NCI-H2196 treated with DMSO at 0.1 percent for 48 hours (cell line): Measurements from ENCODE around the gene TMCC1.
A peak's percentile ranks its signal among the peaks of the same experiment; 100 is the strongest.

Experiments
- DNase-seq: peaks from one replicate; lab custom pipeline; 2025; ENCODE audit not compliant: unreplicated experiment; lab: John Stamatoyannopoulos, UW

TMCC1 gene

DNA sequence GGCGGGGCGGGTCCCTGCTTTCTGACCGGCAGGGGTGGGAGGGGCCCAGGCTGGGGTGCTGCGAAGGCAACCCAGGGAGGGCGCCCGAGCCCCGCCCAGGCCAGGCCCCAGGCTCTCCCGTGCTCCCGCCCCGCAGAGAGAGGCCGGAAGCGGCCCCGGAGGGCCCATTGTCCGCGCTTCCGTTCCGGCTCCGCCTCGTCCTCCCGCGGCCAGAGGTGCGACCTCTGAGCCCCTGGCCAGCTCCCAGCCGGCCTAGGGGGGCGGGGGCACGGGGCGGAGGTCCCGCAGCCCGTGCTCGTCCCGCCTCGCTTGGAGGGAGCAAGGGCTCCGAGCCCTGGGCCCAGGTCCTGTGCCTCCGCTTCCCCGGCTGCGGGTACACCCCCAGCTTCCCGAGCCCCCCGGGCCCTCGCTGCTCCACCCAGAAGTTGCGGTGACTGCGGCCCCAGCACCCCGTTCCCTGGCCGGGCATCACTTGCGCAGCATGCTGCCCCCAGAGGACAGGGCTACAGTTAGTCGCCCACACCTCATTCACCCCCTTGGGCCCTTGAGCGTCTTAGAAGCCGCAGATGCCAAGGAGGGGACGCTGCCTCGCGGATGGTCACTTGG, 266.7 kb downstream of the TMCC1 start:
- peak; percentile 95 for DNase-seq

DNA sequence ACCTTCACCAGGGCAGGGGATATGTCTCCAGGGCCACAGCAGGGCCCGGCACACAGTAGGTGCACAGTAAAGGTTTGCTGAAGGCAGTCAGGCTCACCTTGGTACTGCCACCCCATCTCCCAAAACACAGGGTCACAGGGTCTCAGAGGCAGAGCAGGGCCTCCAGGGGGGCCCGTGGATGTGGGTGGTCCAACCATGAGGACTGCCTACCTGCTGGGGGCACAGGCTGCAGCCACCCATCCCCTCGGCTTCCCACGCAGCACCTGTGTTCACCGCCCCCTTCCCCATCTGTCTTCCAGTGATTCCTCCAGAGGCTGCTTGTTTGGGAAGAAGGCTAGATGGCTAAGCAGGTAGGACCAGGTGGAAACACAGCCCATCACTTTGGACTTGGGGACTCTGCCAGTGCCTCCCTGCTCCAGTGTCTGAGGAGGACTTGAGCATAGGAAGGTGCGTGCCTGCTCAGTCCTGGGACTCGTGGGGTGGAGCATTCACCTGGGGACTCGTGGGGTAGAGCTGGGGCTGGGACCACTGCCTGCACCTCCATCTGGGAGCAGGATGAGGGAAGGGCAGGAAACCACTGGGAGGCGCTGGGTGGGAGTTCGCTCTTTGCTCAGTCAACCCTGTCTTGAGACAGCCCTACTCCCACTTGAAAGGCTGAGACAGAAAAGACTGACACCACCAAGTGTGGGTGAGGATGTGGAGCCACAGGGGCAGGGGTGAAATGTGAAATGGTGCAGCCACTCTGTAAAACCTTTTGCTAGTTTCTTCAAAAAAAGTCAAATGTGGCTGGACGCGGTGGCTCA, 268.2 kb downstream of the TMCC1 start:
- DNase-seq: no peak

DNA sequence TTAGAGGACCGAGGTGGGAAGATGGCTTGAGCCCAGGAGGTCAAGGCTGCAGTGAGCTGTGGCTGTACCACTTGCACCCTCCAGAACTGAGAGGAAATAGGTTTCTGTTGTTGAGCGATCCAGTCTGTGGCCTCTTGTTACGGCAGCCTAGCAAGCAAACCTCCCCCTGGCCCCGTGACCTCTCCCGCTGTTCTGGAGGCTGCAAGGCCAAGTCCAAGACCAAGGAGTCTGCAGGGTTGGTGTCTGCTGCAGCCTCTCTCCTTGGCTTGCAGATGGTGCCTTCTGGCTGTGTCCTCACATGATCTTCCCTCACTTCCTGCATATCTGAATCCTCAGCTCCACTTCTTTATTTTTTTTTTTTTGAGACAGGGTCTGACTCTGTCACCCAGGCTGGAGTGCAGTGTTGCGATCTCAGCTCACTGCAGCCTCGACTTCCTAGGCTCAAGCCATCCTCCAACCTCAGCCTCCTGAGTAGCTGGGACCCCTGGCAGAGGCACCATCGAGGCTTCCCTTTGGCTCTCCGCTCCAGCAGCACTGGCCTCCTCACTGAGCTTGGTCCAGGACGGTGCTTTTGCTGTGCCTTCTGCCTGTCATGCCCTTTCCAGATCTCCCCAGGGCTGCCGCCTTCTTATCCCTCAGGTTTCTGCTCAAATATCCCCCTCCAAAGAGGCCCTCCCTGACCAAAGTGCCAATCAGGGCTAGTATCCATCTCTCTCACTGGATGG, 269.0 kb downstream of the TMCC1 start:
- DNase-seq: no peak

DNA sequence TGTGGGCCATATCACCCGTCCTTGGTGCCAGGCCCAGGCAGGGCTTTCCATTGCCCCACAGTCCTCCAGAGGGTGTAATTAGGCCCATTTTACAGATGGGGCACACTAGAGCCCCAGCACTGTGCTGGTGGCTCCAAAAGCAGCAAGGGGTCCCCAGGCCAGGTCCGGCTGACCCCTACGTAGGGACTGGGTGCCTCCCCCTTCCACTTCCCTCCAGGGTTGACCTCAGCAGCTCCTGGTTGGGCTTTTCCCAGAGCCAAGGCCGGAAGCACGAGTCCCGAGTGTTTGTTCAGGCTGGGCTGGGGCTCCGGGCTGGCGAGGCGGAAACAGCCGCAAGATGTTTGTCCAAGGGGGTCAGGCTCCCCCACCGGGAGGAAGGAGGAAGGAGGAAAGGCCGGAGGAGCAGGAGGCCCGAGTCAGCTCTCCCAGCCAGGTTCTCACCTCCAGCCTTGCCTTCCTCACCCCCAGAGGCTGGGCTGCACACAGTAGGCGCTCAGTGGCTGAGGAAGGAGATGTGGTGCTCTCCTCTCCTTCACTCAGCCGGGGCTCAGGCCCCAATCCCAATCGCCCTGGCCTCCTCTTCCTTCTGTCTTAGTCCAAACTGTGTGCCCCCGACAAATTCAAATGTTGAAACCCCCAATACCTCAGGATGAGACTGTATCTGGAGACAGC, 269.9 kb downstream of the TMCC1 start:
- DNase-seq: no peak

DNA sequence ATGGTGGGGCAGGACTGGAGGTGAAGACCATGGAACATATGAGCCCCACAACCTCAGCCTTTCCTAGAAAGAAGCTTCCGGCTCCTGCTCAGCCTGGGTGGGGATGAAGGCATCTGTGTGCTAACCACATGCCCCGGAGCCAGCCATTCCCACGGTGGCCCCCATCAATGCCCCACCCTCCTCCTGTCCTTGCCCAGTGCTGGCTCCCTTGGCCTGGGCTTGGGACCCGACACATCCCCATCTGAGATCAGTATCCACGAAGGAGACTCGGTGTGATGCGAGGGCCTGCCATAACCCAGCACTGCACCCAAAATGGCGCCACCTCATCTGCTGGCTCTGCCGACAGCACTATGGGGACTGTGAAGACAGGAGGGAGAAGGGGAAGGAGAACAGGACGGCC, 270.6 kb downstream of the TMCC1 start:
- no peak for DNase-seq

DNA sequence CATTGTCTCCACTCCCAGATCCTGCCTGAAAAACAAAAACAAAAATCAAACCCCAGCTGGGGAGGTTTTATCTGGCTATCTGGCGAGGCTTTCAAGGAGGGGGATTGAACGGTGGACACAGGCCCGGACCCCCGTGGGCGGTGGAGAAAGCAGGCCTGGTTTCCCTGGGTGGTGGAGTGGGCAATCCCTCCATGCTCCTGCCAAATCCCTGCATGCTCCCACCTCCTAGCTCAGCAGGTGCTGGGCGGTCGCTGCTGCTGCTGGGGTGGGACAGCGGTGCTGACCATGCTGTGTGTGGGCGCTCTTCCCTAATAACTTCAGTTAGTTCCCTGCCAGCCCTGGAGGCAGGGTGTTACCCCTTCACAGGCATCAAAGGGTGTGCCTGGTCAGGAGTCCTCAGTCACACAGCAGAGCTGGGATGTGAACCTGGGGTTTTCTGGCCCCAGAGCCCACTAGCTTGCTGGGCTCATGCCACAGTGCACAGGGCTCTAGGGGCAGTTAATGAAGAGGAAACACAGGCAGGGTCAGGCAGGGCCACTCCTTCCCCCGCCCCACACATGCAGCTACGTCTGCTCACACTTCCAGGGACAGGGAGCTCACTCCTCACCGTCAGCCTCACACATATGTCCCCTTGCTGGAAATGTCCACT, 271.2 kb downstream of the TMCC1 start:
- DNase-seq: no peak

DNA sequence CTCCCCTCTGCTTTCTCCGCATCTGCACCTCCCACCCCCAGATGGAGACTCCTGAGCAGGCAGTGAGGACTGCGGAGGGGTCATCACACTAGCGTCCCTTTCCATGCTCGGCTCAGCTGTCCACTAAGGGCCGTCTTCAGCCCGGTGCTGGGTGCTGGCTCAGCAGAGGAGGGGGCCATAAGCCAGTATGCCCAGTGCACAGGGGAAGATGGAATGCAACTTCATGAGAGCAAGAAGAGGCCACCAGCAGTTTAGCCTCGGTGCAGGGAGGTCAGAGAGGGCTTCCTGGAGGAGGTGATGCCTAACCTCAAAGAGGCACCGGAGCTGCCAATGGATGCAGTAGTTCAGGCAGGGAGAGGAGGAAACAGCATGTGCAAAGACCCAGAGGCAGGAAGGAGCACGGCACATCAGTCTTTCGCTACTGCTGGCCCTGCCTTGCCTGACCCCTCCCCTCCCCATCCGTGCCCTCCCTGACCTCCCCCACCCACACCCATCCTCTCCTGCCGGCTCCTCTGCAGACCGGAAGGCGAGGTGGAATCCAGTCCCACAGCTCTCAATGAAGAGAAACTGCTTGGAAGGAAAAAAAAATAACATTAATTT, 271.8 kb downstream of the TMCC1 start:
- DNase-seq: no peak

DNA sequence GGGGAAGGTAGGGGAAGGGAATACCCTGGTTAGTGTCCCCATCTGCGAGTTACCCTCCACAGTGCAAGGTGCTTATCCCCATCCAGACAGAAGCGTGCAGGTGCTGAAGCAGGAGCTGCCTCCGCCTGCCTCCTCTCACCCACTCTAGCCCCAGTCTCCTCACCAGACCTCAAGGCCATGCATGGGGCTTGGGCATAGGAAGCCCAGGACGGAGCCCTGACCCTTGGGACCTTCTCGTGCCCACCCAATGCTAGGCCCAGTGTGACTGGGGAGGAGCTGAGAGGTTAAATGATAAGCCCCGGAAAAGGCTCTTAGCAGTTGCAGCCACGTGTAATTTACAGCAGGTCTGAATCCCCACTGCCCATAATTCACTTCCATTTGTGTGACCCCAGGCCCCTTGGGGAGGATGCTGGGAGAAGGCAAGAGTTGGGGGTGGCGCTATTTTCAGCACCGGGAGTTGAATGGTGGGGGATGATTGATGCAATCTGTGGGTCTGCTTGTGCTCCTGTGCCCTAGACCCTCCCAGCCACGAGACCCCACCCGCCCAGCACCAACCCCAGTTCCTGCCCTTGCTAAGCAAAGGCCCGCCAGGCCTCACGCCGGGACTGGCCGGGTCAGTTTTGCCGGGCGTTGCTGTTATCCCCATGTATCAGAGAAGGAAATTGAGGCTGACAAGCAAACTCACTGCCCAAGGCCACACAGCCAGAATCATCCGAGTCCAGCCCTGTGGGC, 272.5 kb downstream of the TMCC1 start:
- DNase-seq: no peak

DNA sequence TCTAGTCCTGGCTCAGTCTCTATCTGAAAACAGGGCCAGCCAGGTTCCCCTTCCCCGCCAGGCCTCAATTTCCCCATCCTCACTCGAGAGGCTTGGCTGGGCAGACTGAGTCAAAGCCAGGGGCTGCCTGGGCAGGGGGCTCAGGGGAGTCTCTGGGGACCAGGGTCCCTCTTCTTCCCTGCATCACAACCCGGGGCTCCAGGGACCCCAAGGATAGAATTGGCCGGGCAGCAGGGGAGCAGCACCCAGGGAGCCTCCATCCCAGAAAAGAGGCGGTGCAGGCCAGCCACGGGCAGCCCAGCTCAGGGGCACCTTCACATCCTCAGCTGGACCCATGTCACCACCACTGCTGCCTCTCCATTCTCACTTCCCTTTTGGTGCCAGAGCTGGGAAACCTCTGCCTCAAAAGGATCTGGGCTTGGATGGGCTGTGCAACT, 273.8 kb downstream of the TMCC1 start:
- no peak for DNase-seq

DNA sequence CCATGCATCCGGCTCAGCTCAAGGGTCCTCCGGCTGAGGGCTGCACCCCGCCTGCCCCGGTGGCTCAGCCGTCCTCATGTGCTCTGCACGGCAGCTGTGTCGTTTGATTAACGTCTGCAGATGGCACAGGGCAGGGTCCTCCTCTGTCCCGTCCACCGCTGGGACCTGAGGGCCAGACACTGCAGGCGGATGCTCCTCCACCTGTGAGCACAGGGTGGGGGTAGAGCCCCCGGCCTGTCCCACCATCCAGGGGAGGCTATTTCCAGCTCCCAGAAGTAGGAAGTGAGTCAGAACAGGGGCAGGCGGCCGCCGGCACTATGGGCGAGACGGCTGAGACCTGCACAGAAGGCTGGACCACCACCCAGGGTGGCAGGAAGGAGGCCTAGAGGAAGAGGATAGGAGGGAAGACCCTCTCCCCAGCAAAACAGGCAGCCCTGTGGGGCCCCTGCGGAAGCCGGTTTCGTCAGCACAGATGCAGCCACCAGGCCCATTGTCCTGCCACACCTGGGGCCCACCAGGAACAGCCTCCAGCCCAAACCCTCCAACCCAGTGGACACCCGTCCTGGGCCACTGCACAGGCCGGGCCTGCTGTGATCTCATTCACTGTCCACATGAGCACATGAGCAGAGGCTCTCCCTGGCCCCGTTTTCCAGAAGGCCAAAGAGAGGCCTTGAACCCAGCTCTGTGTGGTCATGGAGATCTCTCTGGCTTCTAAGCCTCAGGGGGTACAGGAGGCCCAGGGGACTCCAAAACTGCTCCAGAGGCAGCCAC, 274.4 kb downstream of the TMCC1 start:
- no peak for DNase-seq

DNA sequence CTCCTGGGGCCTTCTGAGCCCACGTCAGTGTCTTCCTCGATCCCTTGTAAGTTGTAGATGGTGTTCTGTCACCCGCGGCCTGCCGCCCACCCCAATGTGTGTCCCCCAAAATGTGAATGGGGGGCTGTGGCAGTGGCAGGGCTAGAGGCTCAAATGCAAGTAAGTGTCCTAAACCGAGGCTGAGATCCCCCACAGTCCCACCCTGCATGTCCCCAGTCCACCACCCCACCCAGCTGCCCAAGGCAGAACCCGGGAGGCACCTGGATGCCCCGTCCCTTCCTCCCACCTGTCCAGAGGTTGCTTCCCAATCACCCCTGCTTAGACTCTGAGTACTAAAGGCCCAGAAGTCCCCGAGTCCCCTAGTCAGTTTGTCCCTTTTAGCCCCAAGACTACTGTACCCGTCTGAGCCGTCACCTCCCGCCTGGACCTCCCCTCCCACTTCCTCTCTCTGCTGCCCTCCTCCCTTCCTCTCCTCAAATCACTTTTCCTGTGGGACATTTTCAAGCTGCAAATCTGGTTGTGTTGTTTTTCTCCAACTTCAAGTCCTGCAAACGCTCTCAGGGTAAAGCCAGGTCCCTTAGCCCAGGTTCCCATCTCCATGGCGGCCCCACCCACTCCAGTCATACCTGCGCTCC, 275.2 kb downstream of the TMCC1 start:
- DNase-seq: no peak

DNA sequence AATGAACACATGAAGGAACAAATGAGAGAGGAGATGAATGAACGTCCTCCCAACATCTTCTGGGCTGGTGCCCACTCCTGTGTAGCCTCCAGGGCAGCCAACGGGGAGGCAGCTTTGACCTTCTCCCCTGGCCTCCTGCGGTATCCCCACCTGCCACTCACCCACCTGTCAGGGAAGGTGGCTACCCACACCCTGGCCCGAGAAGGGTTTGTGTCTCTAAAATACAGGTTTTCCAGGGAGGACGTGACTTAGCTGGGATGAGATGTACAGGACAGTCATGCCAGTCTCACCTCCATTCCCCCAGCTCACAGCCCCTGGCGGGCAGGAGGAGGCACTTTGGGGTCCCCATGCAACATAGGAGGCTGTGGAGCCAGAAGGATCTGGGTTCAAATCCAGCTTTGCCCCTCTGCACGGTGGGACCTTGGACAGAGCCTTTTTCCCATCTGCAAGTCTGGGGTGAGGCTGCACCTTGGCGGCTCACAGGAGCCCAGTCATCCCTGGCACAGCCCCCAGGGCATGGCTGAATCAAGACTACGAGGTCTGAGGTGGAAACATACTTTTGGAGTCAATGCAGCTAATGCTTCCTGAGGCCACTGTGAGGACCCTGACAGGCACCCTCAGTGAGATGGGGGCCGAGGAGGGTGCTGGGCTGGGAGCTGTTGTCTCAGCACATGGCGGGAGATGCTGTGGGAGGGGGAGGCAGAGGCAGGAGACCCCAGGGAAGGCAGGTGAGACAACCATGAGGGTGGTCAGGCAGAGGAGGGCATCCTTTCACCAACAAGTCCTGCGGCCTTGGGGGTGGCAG, 275.9 kb downstream of the TMCC1 start:
- no peak for DNase-seq

DNA sequence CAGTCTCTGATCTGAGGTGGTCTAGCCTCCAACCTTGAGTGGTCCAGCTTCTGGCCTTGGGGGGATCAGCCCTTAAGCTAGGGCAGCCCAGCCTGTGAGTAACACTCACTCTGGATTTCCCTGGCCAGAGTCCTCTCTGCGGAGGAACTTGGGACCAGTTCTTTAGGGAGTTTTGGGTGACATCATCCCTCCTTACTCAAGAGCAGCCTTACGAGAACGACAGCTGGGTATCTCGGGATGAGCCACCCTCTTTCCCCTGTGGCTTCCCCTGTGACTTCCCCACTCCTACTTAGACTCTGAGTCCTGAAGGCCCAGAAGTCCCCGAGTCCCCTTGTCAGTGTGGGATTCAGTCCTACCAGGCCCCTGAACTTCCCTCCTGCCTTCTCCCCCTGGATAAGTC, 276.8 kb downstream of the TMCC1 start:
- DNase-seq: no peak

DNA sequence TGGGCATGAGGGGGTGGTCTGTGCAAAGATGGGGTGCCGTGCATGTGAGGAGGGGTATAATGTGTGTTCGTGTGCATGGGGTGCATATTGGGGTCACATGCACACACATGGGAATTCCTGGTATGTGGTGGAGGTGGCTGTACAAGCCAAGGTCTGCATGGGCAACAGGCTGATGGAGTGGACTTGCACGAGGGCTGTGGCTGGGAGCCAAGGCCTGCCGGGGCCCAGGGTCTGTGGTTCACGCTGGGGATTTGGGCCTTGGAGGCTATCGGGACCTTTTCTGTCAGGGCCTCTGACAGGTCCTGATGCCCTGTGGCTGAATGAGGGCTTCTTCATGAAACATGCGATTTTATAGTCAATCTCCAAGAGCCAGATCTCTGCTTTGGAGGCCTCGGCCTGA, 277.2 kb downstream of the TMCC1 start:
- DNase-seq: no peak

DNA sequence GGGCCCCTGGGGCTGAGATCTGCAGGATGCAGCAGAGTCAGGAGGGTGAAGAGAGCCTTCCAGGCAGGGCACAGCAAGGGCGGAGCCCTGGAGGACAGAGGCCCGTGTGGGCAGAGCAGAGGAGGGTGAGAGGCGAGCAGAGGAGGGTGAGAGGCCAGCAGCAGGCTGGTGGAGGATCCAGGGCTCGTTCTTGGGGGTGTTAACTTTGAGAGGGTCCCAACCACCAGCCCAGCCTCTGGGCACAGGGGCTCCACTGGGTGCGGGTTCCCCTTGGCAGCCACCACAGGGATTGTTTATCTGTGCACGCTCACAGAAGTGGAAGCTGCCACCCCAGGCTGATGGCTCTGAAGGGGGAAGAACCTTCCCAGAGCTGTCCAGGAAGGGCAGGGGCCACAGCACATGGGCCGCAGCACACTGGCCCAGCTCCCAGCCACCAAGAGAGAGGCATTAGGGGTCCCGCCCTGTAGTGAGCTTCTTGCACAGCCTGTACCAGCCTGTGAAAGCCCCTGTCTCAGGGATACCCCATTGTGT, 277.7 kb downstream of the TMCC1 start:
- no peak for DNase-seq

DNA sequence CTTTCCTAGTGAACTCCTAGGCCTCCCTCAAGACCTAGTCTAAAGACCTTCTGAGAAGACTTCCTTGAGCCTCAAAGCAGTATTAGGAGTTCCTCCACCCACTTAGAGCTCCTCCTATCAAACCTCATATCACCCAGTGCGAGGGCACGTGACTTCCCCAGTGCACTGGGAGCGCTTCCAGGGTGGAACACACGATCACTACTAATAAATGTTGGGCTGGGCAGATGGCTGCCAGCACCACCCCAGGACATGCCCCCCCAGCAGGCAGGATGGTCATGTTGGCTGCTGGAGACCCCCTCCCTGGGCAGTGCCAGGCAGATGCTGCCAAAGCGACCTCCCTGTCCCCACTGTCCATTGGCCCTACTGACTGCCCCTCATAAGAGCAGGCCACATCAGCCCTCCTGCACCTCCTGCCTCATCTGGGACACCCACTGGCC, 278.6 kb downstream of the TMCC1 start:
- no peak for DNase-seq

DNA sequence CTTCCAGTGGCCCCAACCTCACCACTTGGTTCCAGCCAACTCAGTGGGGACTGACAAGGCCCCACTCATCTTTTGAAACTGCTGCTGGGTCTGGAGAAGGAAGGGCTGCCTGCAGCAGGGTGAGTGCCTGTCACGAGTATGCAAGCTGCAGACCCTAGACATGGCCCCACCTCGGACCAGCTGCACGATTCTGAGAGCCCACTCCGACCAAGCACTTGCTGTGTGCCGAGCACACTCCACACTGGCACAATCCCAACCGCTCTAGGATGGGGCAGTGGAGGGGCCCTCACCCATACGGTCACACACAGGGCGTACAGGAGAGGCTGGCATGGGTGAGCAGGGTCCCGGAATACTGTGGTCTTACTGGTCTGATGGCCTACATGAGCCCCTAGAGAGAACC, 279.1 kb downstream of the TMCC1 start:
- no peak for DNase-seq

DNA sequence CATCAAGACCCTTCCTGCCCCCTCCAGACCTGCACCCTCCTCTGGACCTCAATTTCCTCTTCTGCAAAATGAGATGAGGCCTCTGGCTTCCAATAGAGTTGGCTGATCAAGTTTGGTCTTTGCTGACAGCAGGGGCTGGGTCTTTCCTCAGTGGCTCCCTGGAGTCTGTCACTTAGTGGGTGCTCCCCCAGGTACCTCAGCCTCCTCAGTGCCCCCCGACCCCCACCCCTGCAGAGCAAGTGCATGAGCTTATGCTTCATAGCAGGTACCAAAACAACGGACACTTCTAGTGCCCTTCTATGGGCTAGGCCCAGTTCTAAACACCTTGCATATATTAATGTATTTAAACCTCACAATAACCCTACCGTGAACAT, 280.2 kb downstream of the TMCC1 start:
- no peak for DNase-seq
